IPS-NIHi7 (cell line): ENCODE results near the gene CRIP3.

ENCODE experiments used
- DNase-seq: peaks from one replicate; pipeline ENCODE4 v3.0.0; 2012; ENCODE audit warnings: mixed read lengths; ENCODE audit errors: extremely low spot score

Gene CRIP3

GRCh38 chr6:43273707-43274106, 34.9 kb downstream of the CRIP3 start:
- no peak for DNase-seq

- DNase-seq: no peak
Observed at GRCh38 chr6:43271944-43272343, 36.7 kb downstream of the CRIP3 start.

- no peak for DNase-seq
Observed at GRCh38 chr6:43271103-43271815, 37.4 kb downstream of the CRIP3 start.

- DNase-seq: no peak
Observed at GRCh38 chr6:43269273-43270007, 39.2 kb downstream of the CRIP3 start.

- DNase-seq: no peak
Observed at GRCh38 chr6:43268782-43269272, 39.8 kb downstream of the CRIP3 start.

GRCh38 chr6:43268355-43268700, 40.3 kb downstream of the CRIP3 start:
- DNase-seq: no peak

- DNase-seq: no peak
Observed at GRCh38 chr6:43267619-43268354, 40.8 kb downstream of the CRIP3 start.

- DNase-seq: no peak
Observed at GRCh38 chr6:43265564-43265963, 43.1 kb downstream of the CRIP3 start.

- no peak for DNase-seq
Observed at GRCh38 chr6:43264599-43265145, 44.0 kb downstream of the CRIP3 start.

GRCh38 chr6:43263314-43264178, 45.1 kb downstream of the CRIP3 start:
- peak; percentile 95 for DNase-seq

GRCh38 chr6:43262780-43263313, 45.8 kb downstream of the CRIP3 start:
- no peak for DNase-seq

- DNase-seq: no peak
Observed at GRCh38 chr6:43262000-43262779, 46.4 kb downstream of the CRIP3 start.

- DNase-seq: no peak
Observed at GRCh38 chr6:43261198-43261597, 47.4 kb downstream of the CRIP3 start.

- no peak for DNase-seq
Observed at GRCh38 chr6:43260791-43261190, 47.8 kb downstream of the CRIP3 start.

- no peak for DNase-seq
Observed at GRCh38 chr6:43258807-43259686, 49.6 kb downstream of the CRIP3 start.

GRCh38 chr6:43258180-43258579, 50.4 kb downstream of the CRIP3 start:
- no peak for DNase-seq

- no peak for DNase-seq
Observed at GRCh38 chr6:43257367-43258145, 51.1 kb downstream of the CRIP3 start.

GRCh38 chr6:43256670-43257366, 51.8 kb downstream of the CRIP3 start:
- no peak for DNase-seq
